NCI-H187 (cell line): ENCODE data around the gene SPINK14.

Source experiments
- DNase-seq, 2 experiments: peaks; one replicate each; lab custom pipeline; 2025; lab: John Stamatoyannopoulos, UW

SPINK14 gene

DNA sequence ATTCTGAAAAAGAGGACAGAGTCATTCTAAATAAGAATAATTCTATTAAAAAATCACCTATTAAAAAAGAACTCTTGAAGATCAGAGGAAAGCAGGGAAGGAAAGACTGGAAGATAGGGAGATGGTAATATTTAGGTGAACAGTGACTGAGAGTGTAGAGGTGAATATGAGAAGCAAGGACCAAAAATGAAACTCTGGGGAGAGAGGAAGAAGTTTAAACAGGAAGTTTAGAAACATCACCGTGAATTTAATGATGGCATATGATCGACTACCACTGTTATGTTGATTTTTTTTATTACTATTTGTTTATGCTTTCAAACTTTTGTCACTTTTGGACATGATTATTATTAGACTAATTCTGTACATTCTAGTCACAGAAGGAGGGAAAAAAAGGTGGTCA, 32.8 kb downstream of the SPINK14 start:
- DNase-seq, result no peak

DNA sequence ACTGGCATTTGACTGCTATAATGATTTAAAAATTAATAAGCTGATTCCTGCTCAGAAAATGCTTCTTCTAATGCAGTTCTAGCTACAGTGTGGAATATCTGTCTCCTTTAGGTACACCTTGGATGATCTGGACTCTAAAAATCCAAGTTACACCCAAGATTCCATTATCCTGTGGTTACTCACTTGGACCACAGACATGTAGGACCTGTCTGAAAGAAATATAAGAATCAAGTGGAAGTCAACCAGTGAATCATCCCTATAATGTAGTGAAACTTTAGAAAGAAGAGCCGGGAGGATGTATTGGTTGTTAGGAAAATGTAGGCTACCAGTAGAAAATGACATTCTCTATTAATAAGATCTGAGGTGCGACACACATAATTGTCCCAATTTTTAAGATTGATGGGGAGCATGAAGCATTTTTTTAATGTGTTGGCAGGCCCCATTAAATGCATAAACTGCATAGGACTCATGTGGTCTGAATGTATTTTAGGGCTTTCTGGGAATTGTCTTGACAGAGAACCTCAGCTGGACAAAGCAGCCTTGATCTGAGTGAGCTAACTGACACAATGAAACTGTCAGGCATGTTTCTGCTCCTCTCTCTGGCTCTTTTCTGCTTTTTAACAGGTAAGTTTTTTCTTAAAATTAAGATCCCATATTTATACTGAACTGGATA, 34.3 kb downstream of the SPINK14 start, which contains the start of gene SPINK6:
TSS of gene SPINK6 (plus strand) at position 512 of the 673 bp plus-strand sequence. CDS start at position 567, 55 bp downstream.
- DNase-seq, result no peak

DNA sequence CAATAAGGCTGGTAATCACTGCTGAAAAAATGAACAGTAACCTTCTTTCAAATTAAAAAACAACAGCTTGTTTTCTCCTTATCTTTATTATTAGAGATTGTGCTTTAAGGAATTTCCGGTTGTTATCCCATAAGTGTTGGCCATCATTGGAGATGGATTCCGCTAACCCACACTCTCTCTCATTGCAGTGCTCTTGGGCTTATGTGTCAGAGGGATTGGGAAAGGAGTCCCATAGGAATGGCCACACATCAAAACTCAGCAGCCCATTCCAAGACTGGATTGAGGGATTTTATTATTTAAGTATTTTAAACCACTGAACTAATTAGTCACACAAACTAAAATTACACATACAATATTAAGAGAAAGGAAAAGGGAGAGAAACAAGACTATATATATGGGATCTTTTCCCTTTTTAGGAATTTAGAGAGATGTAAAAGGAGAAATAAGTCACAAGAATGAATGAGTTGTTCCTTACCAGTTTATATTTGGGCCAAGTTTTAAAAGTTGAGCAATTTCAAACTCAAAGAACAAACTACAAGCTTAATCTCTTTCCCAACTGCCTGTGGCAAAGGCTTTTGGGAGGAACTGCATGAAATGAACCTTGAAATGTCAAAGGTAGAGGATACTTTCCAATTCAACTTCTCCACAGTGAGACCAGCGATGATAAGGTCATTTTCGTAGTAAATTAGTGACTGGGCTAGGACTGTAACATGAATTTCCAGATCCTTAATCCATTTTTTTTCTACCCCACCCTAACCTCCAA, 36.9 kb downstream of the SPINK14 start:
- no peak for DNase-seq

DNA sequence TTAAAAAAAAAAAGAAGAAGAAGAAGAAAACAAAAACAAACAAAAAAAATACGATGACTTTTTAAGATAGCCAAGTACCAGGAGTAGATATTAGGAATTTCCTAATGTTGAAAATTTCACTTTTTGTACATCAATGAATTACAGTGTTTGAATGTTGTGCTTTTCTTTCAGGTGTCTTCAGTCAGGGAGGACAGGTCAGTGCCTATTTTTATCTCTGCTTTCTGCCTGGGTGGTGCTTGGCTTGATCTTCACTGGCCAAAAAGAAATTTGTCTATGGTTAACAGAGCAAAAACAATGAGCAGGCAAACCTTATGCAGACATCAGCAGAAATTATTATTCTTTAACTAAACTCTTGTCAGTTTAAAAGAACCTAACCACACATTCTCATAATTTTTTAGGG, 37.5 kb downstream of the SPINK14 start:
- DNase-seq, result no peak

DNA sequence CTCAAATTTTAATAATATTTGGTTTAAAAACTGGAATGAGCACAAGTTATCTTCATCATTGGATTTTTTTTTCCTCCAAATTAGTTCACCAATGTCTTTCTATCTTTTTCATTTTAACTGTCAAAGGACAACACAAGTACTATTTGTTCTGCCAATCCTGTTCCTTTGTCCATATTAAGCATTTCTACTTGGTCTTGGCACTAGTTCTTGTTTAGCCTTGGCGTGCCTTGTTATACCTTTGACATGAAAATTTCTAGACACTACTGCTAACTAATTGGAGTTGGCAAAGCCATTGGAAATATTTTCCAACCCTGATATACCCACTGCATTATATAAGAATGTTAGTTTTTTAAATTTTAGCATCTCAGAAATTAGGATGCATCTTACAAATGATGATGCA, 38.3 kb downstream of the SPINK14 start:
- no peak for DNase-seq

DNA sequence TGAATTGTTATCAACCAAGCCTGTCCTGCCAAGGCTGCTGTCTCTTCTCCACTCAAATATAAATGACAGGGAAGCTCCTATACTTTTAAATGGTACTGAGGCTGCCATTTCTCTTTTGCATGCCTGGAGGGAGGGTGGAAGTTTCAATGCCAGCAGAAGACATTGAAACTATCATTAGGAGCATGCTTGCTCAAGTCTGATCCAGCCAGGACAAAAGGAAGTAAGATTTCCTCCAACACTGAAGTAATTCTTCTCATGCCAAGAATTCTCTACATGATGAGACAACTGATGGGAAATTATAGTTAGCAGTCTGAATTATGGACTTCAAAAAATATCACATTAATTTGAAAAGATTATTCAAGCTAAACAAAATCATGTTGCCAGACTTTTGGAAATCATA, 39.9 kb downstream of the SPINK14 start:
- DNase-seq, result no peak

DNA sequence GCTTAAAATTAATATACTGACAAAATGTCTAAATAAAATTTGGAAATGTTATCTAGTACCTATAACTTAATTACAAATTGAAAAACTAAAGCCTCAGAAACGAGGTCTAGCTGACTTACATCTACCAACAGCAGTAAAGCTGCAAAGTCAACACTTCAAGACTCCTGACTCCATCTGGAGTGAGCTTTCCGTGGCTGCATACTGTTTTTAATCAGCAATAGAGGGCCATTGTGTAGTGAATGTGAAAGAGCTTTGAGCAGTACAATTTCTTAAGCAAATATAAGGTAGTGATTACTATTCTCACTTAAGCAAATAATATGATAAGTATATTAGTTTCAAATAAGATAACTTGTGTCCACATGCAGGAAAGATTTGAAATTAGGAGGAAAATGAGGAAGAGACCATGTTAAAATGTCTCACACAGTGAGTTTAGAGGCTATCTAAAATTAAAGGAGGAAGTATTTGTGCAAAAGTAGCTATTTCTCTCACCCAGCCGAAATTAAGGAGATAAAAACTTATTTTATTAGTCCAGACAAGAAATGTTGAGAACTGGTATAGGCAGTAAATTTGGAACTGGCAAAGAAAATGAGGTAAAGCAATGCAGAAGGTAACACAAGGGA, 40.9 kb downstream of the SPINK14 start:
- no peak for DNase-seq

DNA sequence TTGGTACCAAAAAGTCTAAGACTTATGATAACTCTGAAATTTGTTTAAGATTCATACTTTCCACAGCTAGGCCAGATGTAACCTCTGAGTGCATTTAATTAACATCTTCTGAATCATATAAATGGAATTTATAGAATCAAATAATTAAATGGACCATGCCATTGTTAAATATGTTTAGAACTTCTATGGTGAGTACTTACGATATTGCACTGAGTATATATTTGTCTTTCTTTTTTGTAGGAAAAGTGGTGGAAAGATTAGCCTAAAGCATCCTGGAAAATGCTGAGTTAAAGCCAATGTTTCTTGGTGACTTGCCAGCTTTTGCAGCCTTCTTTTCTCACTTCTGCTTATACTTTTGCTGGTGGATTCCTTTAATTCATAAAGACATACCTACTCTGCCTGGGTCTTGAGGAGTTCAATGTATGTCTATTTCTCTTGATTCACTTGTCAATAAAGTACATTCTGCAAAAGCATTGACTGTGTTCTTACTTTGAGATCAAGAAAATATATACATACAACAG, 46.4 kb downstream of the SPINK14 start:
- no peak for DNase-seq

DNA sequence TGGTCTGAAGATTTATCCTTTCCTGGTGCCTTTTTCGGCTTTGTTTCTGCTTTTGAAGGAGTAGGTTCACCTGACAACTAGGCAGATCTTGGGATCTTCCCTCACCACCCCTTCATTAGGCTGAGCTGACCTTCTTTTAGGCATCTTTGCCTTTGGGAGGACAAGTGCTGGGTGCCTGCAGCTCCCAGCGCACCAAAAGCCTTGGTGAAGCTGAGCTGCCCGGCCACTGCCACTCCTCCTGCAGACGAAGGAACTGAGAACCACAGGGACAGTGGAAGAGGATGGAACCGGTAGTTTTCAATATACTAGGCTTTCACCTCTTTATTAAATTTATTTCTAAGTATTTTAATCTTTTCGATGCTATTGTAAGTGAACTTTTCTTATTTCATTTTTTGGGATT, 53.2 kb downstream of the SPINK14 start:
- DNase-seq, result no peak

DNA sequence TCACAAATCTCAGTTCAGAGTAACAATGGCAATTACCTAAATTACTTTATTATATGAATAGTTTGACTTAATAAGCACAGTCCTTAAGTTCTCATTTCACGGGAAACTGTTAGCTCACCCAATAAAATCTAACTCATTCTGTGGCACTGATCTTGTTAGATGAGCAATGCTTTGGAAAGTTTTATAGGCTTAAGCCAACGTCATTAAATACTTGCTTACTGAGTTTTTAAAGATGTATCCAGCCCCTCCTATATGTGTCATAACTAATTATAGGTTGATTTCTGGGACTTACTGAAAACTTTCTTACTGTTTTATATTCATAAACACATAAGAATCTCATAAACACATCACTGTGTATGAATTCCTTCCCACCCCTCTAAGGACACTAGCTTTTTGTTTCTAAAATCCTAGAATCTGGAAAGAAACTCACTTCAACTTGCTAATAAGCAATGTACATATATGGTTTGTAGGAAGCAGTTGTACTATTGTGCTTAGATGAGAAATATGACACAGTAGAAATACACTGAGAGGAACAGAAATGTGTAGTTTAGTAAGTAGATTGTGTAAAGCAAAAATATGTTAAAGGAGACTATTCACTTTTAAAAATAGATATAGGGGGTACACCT, 55.9 kb downstream of the SPINK14 start:
- DNase-seq, result no peak
